Activated T-cell treated with anti-CD3 and anti-CD28 coated beads, Interleukin-2, amount 50 U/mL, for 72 hours (primary cell): ENCODE results near the gene DCN. TPM values are rescaled to one million over a fixed set of nuclear protein-coding genes. Genes with fewer than 3 reads are reported as not detected.

Experiments
- ATAC-seq, 2 donors: fragments of 150-1000 bp; cut with Tn5 transposase; replicated peaks in 1 of 2; 2 replicates each; pipeline ENCODE4 v1.10.0; 2021; ENCODE audit warnings: moderate library complexity in 2 of 2, mild to moderate bottlenecking in 1 of 2
- DNase-seq, 2 donors: peaks; one replicate each; pipeline ENCODE4 v3.0.0; 2021 to 2022; ENCODE audit warnings: mixed read lengths in 1 of 2
- H3K27ac Mint-ChIP-seq: one replicate; pipeline ENCODE4 v1.8.0; 2022; ENCODE audit warnings: mild to moderate bottlenecking, moderate library complexity, mixed read lengths
- H3K27me3 Mint-ChIP-seq: one replicate; pipeline ENCODE4 v1.8.0; 2022; ENCODE audit warnings: low read depth, mixed read lengths
- H3K36me3 Mint-ChIP-seq, 2 donors: one replicate each; pipeline ENCODE4 v1.8.0; 2022; ENCODE audit warnings: mixed read lengths in 2 of 2, mild to moderate bottlenecking in 1 of 2; ENCODE audit not compliant: insufficient read depth in 2 of 2
- H3K4me1 Mint-ChIP-seq: one replicate; pipeline ENCODE4 v1.8.0; 2022; ENCODE audit warnings: low read depth, mixed read lengths
- H3K4me3 Mint-ChIP-seq, 2 donors: one replicate each; pipeline ENCODE4 v1.8.0; 2022; ENCODE audit warnings: mild to moderate bottlenecking in 2 of 2, mixed read lengths in 2 of 2, moderate library complexity in 2 of 2
- H3K9me3 Mint-ChIP-seq, 2 donors: one replicate each; pipeline ENCODE4 v1.8.0; 2022; ENCODE audit warnings: mixed read lengths in 2 of 2
- total RNA-seq, 2 donors: library from RNA; stranded (reverse); gene quantifications; one replicate each; pipeline ENCODE4 v1.2.3, GENCODE V29; 2022

Gene DCN
- total RNA-seq, 2 donors from 2014 or later, result not detected

DNA sequence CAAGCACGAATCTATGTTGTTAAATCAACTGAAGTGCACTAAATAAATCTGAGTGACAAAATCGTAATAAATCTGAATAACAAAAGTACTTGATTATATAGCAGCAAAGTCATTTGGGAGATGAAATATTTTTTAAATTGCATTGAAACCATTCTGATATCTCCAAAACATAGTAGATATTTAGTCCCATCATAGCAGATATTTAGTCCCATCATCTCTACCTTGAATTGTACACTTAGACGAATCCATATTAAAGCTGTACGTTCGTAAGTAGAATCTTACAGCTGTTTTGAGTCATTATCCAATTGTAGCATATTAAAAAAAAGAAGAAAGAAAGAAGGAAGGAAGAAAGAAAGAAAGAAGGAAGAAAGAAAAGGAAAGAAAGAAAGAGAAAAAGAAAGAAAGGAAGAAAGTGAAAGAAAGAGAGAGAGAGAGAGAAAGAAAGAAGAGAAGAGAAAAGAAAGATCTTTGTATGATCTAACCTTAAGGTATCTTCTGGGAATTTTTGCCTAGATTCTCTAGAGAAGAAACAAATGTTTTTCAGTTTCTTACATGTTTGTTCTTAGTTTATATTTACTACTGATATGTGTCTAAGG lies 2.6 kb downstream of the DCN start:
- H3K27me3 Mint-ChIP-seq, result no peaks in the 10 kb centered on the region
- H3K36me3 Mint-ChIP-seq, result no peaks in the 10 kb centered on the region
- no peak overlapping the region for H3K4me3 Mint-ChIP-seq
- no peak overlapping the region for H3K27ac Mint-ChIP-seq
- ATAC-seq, result no peak
- DNase-seq, result no peak
- no peaks in the 10 kb centered on the region for H3K4me1 Mint-ChIP-seq
- H3K9me3 Mint-ChIP-seq, result no peaks in the 10 kb centered on the region

DNA sequence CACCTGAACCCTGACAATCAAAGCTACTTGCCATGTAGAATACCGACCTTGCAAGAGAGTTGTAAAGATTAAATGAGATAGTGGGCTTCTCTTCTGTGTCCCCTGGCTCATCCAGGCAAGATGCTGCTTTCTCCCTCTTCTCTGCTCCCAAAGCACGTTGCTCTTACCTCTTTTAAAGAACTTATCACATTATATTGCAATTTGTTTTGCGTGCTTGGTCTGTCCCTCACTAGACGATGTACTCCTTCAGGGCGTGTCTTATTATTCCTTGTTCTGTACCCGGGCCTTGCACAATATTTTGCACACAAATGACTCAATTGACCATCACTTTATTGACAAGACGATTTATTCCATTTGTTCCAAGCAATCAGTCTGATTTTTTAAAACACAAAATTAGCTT lies 3.3 kb downstream of the DCN start:
- Mint-ChIP-seq H3K4me1 (no peaks in the 10 kb centered on the region), H3K9me3 (no peaks in the 10 kb centered on the region), H3K27me3 (no peaks in the 10 kb centered on the region), H3K36me3 (no peaks in the 10 kb centered on the region), H3K27ac (no peak overlapping the region), H3K4me3 (no peak overlapping the region)
- no peak for DNase-seq
- no peak for ATAC-seq

DNA sequence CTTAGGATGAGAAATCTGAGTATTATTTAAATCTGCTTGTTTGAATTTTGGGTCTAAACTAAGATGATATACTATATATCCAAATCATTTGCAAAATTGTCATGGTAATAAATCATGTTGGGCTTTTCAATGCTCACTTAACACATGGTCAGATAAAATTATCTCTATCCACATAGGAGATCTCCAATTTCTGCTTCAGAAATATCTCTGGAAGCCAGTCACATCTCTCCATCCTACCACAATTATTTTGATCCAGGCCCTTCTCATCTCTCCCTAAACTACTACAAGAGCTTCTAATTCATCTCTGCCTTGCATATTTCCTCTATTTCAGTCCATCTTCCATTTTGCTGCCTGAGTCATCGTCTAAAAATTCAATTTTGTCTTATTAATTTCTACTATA lies 3.8 kb downstream of the DCN start:
- DNase-seq (no peak), ATAC-seq (no peak)
- no peaks in the 10 kb centered on the region for H3K4me1 Mint-ChIP-seq
- no peak overlapping the region for H3K27ac Mint-ChIP-seq
- no peaks in the 10 kb centered on the region for H3K36me3 Mint-ChIP-seq
- no peaks in the 10 kb centered on the region for H3K27me3 Mint-ChIP-seq
- H3K9me3 Mint-ChIP-seq, result no peaks in the 10 kb centered on the region
- no peak overlapping the region for H3K4me3 Mint-ChIP-seq

DNA sequence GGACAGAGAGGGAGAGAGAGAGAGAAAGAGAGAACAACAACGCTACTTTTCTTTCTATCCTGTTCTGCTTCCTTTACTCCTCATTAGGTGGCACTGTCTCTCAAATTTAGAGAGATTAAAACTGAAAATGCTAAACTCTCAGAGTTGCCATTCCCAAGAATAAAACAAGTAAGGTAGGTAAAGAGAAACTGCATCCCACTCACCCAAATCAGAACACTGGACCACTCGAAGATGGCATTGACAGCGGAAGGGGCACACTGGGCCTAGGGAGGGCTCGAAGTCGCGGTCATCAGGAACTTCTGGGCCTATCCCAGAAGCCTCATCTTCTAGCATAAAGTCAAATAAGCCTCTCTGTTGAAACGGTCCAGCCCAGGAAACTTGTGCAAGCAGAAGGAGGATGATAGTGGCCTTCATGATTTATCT lies 4.5 kb downstream of the DCN start:
- no peaks in the 10 kb centered on the region for H3K36me3 Mint-ChIP-seq

DNA sequence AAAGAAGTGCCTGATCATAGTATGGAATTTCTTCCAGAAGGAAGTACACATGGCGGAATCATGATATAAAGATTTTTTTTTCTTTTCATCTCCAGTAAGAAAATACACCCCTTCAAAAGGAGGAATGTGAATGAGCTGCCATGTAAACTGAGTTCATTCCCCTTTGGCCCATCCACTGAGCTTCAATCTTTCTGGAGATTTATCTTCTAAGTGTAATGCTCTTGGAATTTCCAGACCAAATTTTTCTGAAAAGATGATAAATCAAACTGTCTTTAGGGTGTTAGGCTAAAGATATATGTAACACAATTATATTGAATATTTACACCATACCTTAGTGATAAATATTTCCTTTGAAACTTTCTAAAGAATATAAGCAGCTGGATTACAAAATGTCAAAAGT lies 5.2 kb downstream of the DCN start:
- ATAC-seq, result no peak
- no peak overlapping the region for H3K27ac Mint-ChIP-seq

More for the DNA sequence above, 4.5 kb downstream of the DCN start:
- Mint-ChIP-seq H3K27ac (no peak overlapping the region), H3K9me3 (no peaks in the 10 kb centered on the region), H3K4me3 (no peak overlapping the region), H3K4me1 (no peaks in the 10 kb centered on the region), H3K27me3 (no peaks in the 10 kb centered on the region)
- ATAC-seq (no peak), DNase-seq (no peak)

DNA sequence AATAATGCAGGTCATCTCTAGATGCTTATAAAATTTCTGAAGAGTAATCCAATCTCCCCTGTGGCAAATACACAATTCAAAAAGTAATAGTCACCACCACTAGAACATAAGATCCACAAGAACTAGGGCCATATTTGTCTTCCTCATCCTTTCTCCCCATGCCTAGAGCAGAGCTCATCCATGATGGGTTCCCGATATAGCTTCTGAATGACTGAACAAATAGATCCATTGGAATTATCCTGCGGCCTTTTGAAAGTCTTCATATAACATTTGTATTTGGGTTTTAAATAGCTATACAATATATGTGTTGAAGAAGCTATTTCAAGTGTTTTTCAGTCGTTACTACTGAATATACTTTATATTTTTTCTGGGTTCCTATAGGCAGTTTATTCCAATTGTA lies 5.7 kb downstream of the DCN start:
- no peaks in the 10 kb centered on the region for H3K36me3 Mint-ChIP-seq
- no peak overlapping the region for H3K4me3 Mint-ChIP-seq
- H3K27ac Mint-ChIP-seq, result no peak overlapping the region
- no peaks in the 10 kb centered on the region for H3K4me1 Mint-ChIP-seq
- no peaks in the 10 kb centered on the region for H3K27me3 Mint-ChIP-seq
- no peak for ATAC-seq
- no peak for DNase-seq
- H3K9me3 Mint-ChIP-seq, result no peaks in the 10 kb centered on the region

More for the DNA sequence above, 5.2 kb downstream of the DCN start:
- Mint-ChIP-seq H3K27me3 (no peaks in the 10 kb centered on the region), H3K9me3 (no peaks in the 10 kb centered on the region), H3K4me3 (no peak overlapping the region), H3K4me1 (no peaks in the 10 kb centered on the region), H3K36me3 (no peaks in the 10 kb centered on the region)
- no peak for DNase-seq

DNA sequence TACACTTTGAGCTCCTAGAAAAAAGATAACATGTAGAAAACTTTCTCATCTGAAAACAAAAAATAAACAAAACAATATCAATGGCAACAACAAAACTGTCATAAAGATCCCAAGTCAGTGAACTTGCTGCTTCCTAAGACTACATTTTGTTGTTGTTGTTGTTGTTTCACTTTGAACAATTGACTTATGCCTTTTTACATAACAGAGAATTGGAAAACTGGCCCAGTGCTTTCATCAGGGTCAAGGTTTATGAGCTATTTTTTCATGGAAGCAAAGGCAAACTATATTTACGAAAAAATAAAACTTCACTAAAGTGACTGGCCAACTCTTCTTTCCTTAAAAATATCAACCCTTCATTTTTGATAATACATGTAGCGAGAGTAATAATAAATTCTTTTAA lies 6.3 kb downstream of the DCN start:
- no peaks in the 10 kb centered on the region for H3K27me3 Mint-ChIP-seq
- H3K9me3 Mint-ChIP-seq, result no peaks in the 10 kb centered on the region
- no peaks in the 10 kb centered on the region for H3K4me1 Mint-ChIP-seq
- ATAC-seq (no peak), DNase-seq (no peak)
- H3K27ac Mint-ChIP-seq, result no peak overlapping the region
- H3K36me3 Mint-ChIP-seq, result no peaks in the 10 kb centered on the region
- no peak overlapping the region for H3K4me3 Mint-ChIP-seq

DNA sequence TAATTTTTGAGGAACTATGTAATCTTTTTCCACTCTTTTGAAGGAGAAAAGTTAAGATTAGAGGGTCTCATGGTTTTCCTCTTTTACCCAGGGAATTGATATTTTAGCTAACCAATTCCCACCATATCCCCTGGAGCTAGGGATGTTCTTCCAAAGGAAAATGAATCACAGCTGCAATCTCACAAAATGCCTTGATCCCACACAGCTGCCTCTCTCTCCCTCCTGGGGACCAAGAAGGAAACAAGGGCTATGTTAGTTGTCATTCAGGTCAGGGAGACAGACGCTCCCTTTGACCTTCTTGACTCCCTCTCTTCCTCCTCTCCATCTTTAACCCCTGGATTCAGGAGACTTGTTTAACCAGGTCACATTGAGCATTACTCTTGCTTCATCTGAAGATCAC lies 9.5 kb downstream of the DCN start:
- DNase-seq (no peak), ATAC-seq (no peak)
- H3K4me1 Mint-ChIP-seq, result no peaks in the 10 kb centered on the region
- H3K27me3 Mint-ChIP-seq, result no peaks in the 10 kb centered on the region
- no peaks in the 10 kb centered on the region for H3K36me3 Mint-ChIP-seq
- no peak overlapping the region for H3K27ac Mint-ChIP-seq
- no peak overlapping the region for H3K4me3 Mint-ChIP-seq
- H3K9me3 Mint-ChIP-seq, result no peaks in the 10 kb centered on the region

DNA sequence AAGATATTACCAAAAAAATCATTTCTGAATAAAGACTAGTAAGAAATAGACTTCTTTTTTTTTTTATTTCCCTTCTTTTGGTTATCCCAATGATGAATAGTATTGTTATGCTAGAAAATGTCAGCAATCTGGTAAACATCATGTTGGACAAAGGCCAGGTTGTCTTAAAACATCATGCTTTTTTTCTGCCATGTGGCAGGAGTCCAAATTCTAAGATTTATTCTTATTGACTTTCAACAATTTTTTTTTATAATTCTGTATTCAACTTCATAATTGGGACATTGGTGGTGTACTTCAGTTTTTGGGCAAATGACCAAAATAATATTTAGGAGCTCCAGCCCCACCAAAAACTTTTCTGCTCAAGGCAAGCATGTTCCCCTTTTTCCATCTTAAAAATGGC lies 10.5 kb downstream of the DCN start:
- Mint-ChIP-seq H3K36me3 (no peaks in the 10 kb centered on the region), H3K9me3 (no peaks in the 10 kb centered on the region), H3K27me3 (no peaks in the 10 kb centered on the region), H3K4me1 (no peaks in the 10 kb centered on the region), H3K4me3 (no peak overlapping the region), H3K27ac (no peak overlapping the region)
- no peak for ATAC-seq
- DNase-seq, result no peak

DNA sequence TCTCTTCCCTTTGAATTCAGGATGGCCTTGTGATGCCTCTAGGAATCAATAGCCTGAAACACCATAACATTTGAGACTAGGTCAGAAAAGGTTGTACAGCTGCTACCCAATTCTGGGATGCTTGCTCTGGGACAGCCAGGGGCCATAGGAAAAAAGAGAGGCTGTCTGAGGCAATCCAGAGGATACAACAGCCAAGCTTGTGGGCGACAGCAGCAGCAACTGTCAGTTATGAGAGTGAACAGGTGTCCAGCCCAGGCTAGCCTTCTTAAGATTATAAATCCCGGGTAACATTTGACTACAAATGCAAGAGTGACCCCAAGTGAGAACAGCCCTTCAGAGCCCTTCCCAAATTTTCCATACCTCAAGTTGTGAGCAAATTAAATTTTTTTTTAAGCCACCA lies 11.1 kb downstream of the DCN start:
- no peaks in the 10 kb centered on the region for H3K36me3 Mint-ChIP-seq
- no peaks in the 10 kb centered on the region for H3K27me3 Mint-ChIP-seq
- H3K9me3 Mint-ChIP-seq, result no peaks in the 10 kb centered on the region
- ATAC-seq (no peak), DNase-seq (no peak)
- H3K4me1 Mint-ChIP-seq, result no peaks in the 10 kb centered on the region
- no peak overlapping the region for H3K4me3 Mint-ChIP-seq
- H3K27ac Mint-ChIP-seq, result no peak overlapping the region

DNA sequence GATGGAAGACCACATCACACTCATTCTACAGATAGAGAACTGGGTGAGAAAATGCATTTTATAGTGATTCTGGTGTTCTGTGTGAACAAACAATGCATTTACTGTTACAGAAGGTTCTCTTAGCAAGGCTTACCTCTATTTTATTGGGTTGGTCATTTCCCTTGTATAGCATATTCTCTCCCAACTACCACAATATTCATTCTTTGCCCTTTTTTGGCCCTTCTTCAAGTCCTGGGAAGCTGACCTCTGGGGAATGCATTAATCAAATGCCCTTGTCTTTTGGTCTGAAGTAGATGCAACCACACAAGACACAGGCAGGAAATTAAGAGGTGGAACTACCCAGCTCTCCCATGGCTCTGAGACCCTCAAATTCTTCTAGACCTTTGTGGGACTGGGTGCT lies 19.5 kb downstream of the DCN start:
- Mint-ChIP-seq H3K9me3 (no peaks in the 10 kb centered on the region), H3K36me3 (no peaks in the 10 kb centered on the region), H3K4me1 (no peaks in the 10 kb centered on the region), H3K27me3 (no peaks in the 10 kb centered on the region), H3K27ac (no peak overlapping the region), H3K4me3 (no peak overlapping the region)
- DNase-seq, result no peak
- ATAC-seq, result no peak

DNA sequence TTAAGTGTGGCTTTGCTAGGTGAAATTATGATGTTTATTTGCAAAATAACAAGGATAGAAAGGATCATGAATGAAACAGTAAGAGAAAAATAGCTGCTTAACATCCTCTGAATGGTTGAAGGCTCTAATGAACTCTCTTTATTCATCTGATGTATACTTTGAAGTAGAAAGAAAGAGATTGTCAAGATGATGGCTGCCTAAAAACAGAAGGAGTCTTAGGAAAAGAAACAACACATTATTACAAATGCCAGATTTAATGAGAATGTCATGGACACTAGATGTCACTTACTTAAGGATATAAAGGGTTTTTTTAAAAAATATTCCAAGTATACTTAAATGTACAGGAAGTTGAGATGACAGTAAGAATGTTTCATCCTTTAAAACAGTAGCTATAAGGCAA lies 21.6 kb downstream of the DCN start:
- no peaks in the 10 kb centered on the region for H3K4me1 Mint-ChIP-seq
- H3K4me3 Mint-ChIP-seq, result no peak overlapping the region
- no peak overlapping the region for H3K27ac Mint-ChIP-seq
- H3K9me3 Mint-ChIP-seq, result no peaks in the 10 kb centered on the region
- H3K36me3 Mint-ChIP-seq, result no peaks in the 10 kb centered on the region
- DNase-seq (no peak), ATAC-seq (no peak)
- no peaks in the 10 kb centered on the region for H3K27me3 Mint-ChIP-seq

DNA sequence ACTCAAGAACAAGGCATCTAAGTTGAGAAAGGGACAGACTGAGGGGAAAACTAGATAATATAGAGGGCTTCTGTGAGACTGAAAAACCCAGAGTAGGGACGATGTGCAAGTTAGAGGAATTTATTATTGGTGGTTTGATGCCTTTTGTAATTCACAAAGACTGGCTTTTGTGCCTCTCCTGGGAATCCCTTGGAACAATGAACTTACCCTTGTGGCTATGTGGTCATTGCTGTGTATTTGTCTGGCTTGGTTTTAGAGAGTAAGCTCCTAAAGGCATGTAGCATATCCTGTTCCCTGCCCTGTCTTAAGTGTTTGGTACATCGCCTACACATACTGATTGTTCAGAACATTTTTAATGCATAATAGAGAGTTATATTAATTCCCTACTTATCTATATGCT lies 26.6 kb downstream of the DCN start:
- Mint-ChIP-seq H3K9me3 (no peaks in the 10 kb centered on the region), H3K36me3 (no peaks in the 10 kb centered on the region), H3K4me3 (no peak overlapping the region), H3K27ac (no peak overlapping the region), H3K4me1 (no peaks in the 10 kb centered on the region), H3K27me3 (no peaks in the 10 kb centered on the region)
- DNase-seq (no peak), ATAC-seq (no peak)

DNA sequence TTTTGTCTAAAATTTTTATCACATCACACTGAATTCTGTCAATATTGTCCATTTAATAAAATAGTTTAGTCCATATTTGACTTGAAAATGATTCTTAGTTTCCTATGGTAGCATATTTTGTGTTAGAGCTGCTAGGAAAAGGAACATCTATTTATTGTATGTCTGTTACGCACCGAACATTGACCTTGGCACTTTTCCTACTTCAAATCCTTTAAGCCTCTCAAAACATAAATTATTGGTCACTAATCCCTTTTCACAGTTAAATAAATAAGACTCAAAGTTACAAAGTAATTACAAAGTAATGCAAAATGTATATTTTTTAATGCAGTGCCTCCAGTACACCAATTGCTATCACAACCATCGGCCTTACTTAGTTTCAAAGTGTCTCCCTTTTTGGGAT lies 28.5 kb downstream of the DCN start:
- H3K36me3 Mint-ChIP-seq, result no peaks in the 10 kb centered on the region
- no peak overlapping the region for H3K27ac Mint-ChIP-seq
- H3K9me3 Mint-ChIP-seq, result peaks cover 0 to 2% of the 10 kb centered on the region in 2 donors
- H3K4me1 Mint-ChIP-seq, result no peaks in the 10 kb centered on the region
- DNase-seq (no peak), ATAC-seq (no peak)
- H3K4me3 Mint-ChIP-seq, result no peak overlapping the region
- H3K27me3 Mint-ChIP-seq, result no peaks in the 10 kb centered on the region
